Activated CD4-positive, alpha-beta T cell treated with anti-CD3 and anti-CD28 coated beads, Interleukin-2, Interleukin-6, amounts not matched to agents 100 ng/mL and 50 ng/mL, durations not matched to agents 16 hours and 8 hours (primary cell): ENCODE results near the gene G6PC3.

ENCODE experiments used
- DNase-seq: peaks from one replicate; pipeline ENCODE4 v3.0.0-alpha.2; 2020

Gene G6PC3

DNA sequence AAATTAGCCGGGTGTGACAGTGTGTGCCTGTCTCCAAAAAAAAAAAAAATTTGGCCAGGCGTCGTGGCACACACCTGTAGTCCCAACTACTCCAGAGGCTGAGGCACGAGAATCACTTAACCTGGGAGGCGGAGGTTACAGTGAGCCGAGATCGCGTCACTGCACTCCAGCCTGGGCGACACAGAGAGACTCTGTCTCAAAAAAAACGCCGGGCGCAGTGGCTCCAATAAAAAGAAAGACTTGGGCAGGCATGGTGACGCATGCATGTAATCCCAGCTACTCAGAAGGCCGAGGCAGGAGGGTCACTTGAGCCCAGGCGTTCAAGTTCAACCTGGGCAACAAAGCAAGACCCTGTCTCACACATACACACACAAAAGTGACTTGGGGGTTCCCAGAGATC lies 7.7 kb upstream of the G6PC3 start:
- no peak for DNase-seq

DNA sequence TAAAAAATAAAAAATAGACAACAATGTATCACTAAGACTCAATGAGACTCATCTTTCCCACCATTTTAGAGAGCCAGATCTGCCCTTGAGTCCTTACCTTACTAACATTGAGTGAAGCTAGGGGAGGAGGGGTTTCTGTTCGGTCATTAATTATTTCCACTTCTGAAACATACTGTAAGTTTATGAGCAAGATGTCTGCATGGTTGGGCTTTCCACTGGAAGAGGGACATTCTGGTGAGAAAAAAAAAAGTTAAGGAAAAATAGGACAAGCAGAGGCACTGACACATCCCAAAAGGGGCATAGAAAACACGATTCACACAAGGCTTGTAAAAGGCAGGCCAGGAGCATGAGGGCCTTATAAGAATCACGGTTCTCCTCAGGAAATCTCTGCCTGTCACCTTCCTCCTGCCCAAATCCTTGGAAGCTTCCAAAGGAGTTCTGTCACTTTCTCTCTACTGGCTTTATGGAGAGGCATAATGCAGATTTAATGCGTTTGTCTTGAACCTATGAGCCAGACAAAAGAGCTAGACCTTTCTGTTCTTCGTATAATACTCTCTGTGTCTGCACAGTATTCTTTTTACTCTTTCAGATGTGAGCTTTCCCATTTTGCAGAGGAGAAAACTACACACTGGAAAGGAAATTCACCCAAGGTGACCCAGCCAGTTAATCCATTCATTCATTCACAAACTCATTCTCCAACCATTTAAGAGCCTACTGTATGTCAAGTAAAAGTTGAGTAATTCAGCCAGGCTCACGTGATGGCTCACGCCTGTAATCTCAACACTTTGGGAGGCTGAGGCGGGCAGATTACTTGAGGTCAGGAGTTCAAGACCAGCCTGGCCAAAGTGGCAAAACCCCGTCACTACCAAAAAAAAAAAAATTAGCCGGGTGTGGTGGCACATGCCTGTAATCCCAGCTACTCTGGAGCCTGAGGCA lies 6.6 kb upstream of the G6PC3 start:
- no peak for DNase-seq

DNA sequence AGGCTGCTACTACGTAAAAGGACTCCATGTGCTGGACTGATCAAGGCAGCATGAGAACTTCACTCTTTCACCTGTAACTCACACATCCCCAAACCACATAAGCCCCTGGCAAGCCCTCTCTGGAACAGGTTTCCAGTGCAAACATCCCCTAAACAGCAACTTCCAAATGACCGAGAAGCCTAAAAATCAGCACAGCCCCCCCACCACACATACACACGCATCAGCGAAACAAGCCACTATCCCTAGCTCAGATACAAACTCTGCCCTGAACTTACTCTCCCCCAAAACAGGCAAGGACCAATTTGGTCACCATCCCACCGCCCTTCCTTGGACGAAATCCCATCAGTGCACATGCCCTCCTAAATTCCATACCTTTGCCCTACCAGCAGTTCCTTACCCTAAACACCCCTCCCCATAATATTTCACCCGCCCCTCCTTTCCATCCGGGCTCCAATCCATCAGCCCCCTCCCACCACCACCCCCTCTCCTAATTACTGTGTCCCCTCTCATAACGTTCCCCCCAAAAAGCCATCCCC lies 4.8 kb upstream of the G6PC3 start:
- peak; percentile 17 for DNase-seq

DNA sequence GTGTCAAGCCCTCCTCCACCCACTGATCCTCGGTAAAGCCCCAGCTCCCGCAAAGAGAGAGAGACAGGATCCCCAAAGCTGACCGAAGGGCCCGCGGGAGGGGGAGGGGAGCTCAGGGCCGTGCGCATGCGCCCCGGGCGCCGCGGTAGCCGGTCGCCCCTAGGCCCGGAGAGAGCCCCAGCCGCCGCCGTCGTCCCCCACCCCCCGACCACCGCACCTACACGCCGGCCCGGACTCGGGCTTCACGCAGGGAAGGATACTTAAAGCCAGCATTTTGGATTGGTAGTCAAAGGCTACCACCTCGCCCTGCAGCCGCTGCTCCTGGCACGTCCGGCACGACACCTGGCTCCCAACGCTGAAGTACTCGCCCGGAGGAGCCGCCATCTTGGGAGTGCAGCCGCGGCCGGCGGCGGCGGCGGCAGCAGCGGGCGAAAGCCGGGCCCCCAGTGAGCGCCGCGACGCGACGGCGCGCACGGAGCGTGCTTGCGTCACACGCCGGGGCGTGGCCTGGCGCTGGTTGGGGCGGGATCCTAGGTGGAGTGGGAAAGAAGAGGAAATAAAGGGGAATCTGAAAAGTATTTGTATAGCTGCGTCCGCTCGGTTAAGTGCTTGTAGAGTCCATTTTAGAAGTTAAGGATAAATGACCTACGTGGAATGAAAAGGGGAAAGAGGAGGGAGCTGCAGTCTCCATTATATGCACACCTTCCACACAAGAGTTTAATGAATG lies 4.2 kb upstream of the G6PC3 start, which contains the start of gene LSM12:
Gene LSM12 (minus strand): TSS at position 468 of the 727 bp plus-strand sequence. CDS start 84 bp downstream, at position 384.
- DNase-seq, result peak; percentile 95

DNA sequence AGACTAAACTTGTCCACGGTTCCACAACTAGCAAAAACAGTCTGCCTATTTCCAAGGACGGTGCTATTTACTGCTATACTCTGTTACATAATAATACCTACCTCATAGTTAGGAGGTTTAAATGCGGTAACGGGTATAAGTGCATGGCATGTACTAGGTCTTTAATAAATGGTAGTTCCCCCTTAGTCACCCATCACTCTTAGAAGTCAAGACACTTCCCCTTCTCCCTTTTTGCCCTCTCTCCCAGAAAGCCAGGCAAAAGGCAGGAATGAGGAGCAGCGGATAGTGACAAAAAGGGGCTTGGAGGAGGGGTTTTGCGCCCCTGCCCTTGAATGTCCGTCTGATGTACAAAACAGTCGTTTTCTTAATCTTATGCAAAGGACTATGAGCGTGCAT lies 3.0 kb upstream of the G6PC3 start:
- no peak for DNase-seq

DNA sequence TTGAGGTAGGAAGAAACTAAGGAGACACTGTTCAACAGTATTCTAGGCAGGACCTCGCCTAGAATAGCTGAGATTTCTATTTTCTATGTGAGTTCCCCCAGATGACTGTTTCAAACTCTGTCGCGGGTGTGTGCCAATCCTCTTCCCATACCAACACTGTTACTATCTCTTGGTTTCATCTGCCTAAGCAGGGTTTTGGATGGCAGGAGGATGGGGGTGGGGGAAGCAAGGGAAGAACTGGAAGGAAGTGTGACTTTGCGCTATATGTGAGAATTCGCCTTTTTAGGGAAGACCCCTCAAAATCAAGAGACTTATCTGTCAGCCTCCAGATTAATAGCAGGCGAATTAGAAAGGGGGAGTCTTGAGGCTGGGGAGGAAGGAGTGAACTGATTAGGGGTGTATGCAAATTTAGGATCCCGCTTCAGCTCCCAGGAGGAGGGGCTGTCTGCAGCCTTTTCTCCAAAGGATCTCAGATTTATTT lies 521 bp upstream of the G6PC3 start:
- DNase-seq, result peak; percentile 15

DNA sequence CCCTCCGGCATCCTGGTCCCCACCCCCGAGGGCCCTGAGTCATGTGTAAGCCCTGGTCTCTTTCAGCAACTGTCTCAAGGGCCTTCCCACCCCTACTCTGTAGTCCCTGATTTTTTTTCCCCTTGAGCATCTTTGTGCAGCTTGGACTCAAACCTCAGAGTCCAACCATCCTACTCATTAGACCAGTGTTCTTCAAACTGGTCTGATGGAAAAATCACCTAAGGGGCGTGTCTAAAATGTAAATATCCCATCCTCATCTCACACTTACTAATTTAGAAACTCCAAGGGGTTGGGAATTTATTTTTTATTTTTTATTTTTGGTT lies 624 bp downstream of the G6PC3 start:
- DNase-seq, result peak; percentile 65

DNA sequence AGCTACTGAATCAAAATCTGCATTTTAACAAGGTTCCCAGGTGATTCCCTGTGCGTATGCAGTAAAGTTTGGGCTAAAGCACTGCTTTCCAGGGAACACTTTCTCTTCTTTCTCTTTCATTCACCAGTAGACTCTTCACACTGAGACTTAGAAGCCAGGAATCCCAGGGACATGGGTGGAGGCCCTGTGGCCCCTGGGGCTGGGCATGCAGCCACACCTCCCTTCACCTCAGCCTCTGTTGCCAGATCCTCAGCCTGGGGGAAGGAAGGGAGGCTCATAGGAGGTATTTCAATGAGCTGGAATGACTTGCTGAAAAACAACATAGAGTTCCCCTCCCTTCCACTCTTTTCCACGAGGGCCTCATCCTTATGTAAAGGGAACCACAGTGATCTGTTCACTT lies 1.2 kb downstream of the G6PC3 start:
- no peak for DNase-seq

DNA sequence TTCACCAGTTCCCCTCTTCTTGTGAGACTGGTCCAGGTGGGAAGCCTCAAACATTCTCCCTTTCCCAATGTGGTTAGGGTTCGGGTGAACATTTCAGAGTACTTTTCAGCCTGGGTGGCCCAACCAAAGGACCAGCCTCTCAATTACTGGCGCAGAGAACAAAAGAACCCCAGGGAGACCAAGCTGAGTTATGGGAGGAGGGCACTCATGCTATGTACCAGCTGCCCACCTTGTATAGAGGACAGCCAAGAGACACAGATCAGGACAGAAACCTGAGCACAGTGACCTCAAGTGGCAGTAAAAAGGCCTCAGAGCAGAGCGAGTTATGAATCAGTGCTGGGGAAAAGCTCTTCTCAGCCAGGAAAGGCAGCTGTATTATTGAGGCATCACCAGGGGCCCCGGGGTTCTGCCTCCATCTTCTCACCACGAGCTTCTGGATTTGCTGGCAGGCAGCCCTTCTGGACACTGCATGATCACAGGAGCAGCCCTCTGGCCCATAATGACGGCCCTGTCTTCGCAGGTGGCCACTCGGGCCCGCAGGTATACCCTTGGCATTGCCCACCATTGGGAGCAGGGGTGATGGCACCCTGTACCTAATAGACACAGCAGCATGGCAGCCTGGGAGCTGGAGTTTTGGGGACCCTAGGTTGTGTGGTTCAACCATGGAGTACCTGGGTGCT lies 3.8 kb downstream of the G6PC3 start:
- no peak for DNase-seq

DNA sequence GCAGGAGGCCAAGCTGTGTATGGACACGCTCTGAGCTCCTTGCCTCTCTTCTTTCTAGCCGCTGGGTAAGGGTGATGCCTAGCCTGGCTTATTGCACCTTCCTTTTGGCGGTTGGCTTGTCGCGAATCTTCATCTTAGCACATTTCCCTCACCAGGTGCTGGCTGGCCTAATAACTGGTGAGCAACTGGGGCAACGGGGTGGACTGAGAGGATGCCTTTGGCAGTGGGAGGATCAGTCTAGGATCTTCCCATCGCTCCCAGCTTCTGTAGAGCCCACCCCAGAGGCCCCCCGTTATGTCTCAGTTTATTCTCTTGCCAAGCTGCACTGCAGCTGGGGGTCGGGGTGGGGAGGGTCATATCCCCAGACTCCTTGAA lies 4.4 kb downstream of the G6PC3 start:
- no peak for DNase-seq

DNA sequence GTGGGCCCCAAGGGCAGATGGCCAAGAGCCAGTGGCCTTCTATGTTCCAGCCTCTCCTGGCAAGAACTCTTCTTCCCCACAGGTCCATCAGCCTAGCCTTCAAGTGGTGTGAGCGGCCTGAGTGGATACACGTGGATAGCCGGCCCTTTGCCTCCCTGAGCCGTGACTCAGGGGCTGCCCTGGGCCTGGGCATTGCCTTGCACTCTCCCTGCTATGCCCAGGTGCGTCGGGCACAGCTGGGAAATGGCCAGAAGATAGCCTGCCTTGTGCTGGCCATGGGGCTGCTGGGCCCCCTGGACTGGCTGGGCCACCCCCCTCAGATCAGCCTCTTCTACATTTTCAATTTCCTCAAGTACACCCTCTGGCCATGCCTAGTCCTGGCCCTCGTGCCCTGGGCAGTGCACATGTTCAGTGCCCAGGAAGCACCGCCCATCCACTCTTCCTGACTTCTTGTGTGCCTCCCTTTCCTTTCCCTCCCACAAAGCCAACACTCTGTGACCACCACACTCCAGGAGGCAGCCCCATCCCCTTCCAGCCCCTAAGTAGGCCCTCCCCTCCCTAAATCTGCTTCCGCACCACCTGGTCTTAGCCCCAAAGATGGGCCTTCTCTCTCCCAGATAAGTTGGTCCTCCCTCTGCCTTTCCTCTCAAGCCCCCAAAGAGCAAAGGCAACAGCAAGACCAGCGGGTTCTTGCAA lies 5.2 kb downstream of the G6PC3 start:
- no peak for DNase-seq

DNA sequence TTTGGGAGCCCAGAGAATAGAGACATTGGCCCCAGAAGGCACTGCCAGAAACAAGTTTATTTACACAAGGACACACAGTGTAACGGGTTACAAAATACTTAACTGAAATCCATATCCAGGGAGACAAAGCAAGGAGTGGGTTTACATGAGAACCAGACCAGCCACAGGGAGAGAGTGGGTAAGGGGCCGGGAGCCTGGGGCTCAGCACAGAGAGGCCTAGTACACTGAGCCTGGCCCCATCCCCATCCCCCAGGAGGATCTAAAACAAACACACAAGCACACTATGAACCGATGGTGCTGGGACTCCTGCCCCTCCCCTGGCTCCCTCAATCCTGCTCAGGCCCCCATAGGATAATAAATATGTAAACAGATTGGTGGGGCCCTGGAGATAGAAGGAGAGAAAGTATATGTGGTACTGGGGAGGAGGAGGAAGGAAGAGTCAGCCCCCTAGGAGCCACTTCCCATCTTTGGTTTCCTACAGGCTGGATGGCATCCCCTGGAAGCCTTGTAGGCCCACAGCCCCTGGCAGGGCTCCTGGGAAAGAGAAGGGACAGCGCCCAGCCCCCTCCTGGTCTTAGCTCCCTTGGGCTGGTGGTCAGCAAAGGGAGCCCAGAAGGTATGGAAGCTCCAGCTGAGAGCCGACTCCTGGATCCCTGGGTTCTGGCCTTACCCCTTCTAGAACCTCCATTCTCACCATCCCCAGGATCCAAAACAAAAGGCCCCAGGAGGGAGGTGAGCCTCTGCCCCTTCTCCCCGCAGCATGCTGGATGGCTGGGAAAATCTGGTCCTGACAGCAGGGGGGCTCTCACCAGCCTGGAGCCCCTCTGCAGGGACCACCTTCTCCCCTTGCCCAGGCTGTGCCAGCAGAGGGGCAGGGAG lies 6.4 kb downstream of the G6PC3 start:
- DNase-seq, result no peak

DNA sequence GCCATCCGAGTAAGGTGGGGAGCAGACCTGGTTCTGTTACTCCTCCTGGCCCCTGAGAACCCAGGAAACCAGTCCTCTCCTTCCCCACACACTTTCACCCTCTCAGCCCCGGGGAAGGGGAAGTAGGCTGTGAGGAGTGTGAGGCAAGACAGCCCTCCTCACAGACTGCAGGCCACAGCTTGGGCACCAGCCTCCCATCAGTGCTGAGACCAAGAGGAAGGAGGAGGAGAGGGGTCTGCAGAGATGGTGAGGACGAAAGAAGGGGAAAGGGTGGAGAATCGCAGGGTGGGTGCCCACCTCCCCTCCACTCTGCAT lies 7.0 kb downstream of the G6PC3 start:
- no peak for DNase-seq

DNA sequence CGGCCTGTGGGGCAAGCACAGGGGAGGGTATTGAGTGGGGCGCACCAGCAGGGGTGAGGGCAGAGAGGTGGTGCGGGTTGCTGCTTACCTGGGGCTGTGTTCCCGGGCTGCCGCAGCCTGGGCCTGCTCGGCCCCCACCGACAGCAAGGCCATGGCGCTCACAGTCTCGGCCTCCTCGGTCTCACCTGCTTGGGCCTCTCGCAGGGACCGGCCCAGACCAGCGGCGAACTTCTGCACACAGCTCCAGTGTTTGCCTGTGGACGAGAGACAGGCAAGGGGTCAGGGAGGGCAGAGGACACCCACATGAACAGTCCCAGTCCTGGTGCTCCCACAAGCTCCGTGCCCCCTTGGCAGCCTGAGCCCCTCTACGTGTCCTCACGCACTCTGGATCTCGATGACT lies 7.9 kb downstream of the G6PC3 start:
- DNase-seq, result no peak

DNA sequence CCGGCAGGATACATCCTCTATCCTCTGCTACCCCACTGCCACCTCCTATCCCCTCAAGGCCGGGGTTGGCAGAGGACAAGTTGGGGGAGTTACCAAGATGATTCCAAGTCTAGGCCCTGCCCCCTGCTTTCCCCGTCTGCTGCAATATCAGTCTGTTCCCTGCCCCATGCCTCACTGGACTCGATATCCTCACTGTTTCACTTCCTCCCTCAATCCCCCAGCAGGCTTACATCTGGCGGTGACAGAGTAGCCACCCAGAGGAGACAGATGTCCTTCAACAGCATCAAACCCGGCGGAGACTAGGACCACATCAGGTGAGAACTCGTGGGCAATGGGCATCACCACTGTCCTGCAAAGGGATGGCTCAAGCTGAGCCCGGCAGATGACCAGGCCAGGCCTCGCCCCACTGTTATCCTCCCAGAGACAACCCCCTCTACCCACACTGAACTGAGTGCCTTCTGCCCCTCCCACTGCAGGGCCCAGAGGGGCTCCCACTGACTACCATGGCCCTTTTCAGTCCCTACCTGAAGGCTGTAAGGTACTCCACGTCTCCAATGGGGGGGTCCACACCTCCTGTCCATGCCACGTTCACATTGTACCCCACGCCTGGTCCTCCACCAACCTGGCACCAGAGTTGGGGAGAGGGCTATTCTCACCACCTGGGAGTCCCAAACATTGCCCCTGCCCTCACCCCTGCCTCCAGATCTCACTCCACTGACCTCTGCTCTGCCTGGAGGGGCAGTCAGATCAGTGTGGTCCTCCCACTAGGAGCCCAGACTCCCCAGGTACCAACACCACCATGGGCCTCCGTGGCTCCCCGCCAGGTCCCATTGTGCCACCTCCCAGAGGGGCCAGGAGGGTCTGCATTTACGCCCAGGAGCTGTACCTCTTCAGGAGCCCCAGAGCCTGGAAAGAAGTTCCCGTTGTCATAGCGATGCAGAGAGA lies 9.6 kb downstream of the G6PC3 start:
- DNase-seq, result no peak

DNA sequence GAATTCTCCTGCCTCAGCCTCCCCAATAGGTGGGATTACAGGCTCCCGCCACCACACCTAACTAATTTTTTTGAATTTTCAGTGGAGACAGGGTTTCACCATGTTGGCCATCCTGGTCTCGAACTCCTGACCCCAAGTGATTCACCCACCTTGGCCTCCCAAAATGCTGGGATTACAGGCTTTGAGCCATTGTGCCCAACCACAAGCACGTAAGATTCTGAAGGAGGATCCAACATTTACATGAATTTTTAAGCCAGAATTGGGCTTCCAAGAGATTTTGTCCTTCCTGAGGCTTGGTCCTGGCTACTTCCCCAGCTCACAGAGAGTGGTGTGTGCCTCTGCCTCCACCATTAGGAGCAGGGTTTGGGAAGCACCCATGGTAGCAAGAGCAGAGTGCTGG lies 11.1 kb downstream of the G6PC3 start:
- no peak for DNase-seq

DNA sequence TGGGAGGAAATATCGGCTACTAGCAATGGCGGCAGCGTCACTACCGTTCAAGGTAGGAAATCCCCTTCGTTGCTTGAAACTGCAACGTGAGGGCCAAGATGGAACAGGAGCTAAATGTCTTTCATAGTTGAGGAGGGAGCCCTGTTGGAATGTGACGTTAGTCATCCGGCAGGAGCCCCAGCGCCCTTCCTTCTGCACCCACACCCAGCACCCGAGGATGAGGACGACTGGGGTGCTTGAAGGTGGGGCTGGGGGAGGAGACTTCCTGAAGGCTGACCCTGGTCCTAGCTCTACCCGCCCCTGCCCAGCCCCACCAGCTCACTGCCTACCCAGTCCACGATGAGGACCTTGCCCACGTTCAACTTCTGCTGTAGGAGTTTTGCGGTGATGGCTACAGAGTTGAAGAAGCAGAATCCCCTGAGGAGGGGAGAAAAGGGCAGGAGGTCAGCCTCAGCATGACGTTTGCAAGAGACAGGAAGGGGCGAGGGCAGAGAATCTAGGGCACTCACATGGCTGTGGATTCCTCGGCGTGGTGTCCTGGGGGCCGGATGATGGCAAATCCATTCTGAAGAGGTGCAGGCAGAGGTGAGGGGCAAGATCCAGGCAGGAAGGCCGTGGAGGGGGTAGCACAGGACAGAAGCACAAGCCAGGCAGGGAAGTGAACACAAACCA lies 11.9 kb downstream of the G6PC3 start:
- no peak for DNase-seq

DNA sequence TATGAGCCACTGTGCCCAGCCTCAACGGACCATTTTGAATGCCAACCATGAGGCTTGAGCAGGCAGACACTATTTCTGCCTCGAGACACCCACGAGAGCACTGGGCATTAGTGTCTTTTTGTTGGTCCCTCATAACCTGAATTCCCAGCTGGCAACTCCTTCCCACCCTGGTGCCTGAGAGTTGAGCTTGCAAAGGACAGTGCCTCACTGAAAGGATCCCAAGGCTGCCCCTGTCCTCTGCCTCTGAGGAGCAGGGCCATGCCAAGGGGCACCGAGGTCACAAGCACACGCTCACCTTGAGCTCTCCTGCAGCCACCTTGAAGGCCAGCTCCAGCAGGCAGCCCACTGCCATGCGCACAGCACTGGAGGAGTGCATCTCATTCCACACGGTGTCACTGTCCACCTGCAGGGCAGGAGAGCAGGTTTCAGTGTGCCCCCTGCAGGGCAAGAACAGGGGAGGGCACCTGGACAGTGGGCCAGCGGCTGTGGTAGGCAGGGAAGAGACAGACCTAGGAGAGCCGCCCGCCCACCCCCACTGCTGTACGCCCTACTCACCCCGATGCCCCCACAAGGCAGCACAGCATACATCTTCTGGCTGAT lies 12.8 kb downstream of the G6PC3 start:
- no peak for DNase-seq

DNA sequence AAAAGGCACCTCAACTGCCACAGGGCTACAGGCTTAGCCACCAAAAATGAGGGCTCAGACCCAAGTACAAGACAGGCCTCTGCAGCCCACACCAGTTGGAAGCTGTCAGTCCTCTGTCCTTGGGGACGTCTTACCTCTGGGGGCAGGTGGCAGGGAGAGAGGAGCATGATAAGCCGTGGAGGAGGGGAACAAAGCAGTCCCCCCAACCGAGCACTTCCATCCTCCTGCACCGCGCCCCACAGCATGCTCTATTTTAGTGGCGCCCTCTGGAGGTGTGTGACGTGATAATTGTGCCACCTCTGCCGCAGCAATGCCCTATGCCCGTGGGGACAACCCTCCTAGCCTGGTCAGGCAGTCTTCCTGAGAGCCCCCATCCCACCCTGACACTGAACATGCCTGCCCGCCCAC lies 13.6 kb downstream of the G6PC3 start:
- DNase-seq, result peak; percentile 59

DNA sequence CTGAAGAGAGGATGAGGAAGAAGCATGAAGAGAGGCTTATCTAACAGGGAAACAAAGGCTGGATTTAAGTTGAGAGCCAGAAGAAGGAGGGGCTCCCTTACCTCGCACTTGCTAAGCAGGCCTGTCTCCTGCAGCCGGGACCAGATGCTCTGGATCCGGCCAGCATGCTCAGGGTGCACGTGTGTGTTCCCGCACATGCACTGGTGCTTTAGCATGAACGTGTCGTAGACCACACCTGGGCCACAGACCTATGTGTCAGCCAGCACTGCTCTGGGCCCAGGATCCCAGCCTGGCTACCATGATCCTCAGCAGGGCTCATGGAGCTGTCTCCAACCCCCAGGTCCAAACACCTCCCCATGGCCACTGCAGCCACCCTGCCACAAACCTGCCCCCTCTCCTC lies 14.4 kb downstream of the G6PC3 start:
- DNase-seq, result no peak
